Measurements from ENCODE around the gene BICD2. TPM values are rescaled to one million over a fixed set of nuclear protein-coding genes. Genes with fewer than 3 reads are reported as not detected.

Gene BICD2
- total and polyA plus RNA-seq, 2 of the 13 experiments (the other 11 are each of a cell fraction or from before 2014, with no cell fraction given) = 5.1 to 17.4 TPM

GRCh38 chr9:92764988-92765936 is 629 bp upstream of the BICD2 start (continued):
- TF ChIP-seq ZNF598 (CRISPR knock-in tag; IDR thresholded peaks at IDR 0.05; ENCODE audit: borderline replicate concordance) (no peak), CENPT (CRISPR knock-in tag; IDR thresholded peaks at IDR 0.05; ENCODE audit: low read depth) (no peak), DDIT3 (CRISPR knock-in tag; IDR thresholded peaks at IDR 0.05) (no peak), XRCC5 (optimal IDR thresholded peaks at IDR 0.05; ENCODE audit: low read length) (peak; percentile 86), ZFP37 (CRISPR knock-in tag; IDR thresholded peaks at IDR 0.05; ENCODE audit: borderline replicate concordance) (no peak), EZH2 (conservative IDR thresholded peaks at IDR 0.05; ENCODE audit: low read depth, low read length) (no peak), SIX1 (CRISPR knock-in tag; IDR thresholded peaks at IDR 0.05; ENCODE audit: borderline replicate concordance) (no peak), ZNF629 (CRISPR knock-in tag; conservative IDR thresholded peaks at IDR 0.05) (peak; percentile 24; the same call in 1 of the 2 replicates), ZNF513 (CRISPR knock-in tag; conservative IDR thresholded peaks at IDR 0.05) (no peak), ZNF251 (CRISPR knock-in tag; IDR thresholded peaks at IDR 0.05) (no peak), ATF5 (CRISPR knock-in tag; IDR thresholded peaks at IDR 0.05; ENCODE audit: low read depth) (no peak), RBAK (CRISPR knock-in tag; IDR thresholded peaks at IDR 0.05) (no peak), ELF3 (CRISPR knock-in tag; IDR thresholded peaks at IDR 0.05) (peak; percentile 45; the same call in 1 of the 2 replicates)
- TF ChIP-seq, protein P1, sequence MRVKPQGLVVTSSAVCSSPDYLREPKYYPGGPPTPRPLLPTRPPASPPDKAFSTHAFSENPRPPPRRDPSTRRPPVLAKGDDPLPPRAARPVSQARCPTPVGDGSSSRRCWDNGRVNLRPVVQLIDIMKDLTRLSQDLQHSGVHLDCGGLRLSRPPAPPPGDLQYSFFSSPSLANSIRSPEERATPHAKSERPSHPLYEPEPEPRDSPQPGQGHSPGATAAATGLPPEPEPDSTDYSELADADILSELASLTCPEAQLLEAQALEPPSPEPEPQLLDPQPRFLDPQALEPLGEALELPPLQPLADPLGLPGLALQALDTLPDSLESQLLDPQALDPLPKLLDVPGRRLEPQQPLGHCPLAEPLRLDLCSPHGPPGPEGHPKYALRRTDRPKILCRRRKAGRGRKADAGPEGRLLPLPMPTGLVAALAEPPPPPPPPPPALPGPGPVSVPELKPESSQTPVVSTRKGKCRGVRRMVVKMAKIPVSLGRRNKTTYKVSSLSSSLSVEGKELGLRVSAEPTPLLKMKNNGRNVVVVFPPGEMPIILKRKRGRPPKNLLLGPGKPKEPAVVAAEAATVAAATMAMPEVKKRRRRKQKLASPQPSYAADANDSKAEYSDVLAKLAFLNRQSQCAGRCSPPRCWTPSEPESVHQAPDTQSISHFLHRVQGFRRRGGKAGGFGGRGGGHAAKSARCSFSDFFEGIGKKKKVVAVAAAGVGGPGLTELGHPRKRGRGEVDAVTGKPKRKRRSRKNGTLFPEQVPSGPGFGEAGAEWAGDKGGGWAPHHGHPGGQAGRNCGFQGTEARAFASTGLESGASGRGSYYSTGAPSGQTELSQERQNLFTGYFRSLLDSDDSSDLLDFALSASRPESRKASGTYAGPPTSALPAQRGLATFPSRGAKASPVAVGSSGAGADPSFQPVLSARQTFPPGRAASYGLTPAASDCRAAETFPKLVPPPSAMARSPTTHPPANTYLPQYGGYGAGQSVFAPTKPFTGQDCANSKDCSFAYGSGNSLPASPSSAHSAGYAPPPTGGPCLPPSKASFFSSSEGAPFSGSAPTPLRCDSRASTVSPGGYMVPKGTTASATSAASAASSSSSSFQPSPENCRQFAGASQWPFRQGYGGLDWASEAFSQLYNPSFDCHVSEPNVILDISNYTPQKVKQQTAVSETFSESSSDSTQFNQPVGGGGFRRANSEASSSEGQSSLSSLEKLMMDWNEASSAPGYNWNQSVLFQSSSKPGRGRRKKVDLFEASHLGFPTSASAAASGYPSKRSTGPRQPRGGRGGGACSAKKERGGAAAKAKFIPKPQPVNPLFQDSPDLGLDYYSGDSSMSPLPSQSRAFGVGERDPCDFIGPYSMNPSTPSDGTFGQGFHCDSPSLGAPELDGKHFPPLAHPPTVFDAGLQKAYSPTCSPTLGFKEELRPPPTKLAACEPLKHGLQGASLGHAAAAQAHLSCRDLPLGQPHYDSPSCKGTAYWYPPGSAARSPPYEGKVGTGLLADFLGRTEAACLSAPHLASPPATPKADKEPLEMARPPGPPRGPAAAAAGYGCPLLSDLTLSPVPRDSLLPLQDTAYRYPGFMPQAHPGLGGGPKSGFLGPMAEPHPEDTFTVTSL (CRISPR knock-in tag; IDR thresholded peaks at IDR 0.05; ENCODE audit: borderline replicate concordance) = no peak
- TF ChIP-seq, protein P2, sequence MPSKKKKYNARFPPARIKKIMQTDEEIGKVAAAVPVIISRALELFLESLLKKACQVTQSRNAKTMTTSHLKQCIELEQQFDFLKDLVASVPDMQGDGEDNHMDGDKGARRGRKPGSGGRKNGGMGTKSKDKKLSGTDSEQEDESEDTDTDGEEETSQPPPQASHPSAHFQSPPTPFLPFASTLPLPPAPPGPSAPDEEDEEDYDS (CRISPR knock-in tag; IDR thresholded peaks at IDR 0.05) = peak; percentile 28; the same call in 1 of the 2 replicates
- TF ChIP-seq, protein P3, sequence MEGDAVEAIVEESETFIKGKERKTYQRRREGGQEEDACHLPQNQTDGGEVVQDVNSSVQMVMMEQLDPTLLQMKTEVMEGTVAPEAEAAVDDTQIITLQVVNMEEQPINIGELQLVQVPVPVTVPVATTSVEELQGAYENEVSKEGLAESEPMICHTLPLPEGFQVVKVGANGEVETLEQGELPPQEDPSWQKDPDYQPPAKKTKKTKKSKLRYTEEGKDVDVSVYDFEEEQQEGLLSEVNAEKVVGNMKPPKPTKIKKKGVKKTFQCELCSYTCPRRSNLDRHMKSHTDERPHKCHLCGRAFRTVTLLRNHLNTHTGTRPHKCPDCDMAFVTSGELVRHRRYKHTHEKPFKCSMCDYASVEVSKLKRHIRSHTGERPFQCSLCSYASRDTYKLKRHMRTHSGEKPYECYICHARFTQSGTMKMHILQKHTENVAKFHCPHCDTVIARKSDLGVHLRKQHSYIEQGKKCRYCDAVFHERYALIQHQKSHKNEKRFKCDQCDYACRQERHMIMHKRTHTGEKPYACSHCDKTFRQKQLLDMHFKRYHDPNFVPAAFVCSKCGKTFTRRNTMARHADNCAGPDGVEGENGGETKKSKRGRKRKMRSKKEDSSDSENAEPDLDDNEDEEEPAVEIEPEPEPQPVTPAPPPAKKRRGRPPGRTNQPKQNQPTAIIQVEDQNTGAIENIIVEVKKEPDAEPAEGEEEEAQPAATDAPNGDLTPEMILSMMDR (CRISPR knock-in tag; IDR thresholded peaks at IDR 0.05) = peak; percentile 92

All from HepG2 (cell line).